GM12878 (cell line): Measurements from ENCODE around the gene MGLL. TPM values are rescaled to one million over a fixed set of nuclear protein-coding genes. Genes with fewer than 3 reads are reported as not detected.
A peak's percentile ranks its signal among the peaks of the same experiment; 100 is the strongest.

Source experiments
- CREM ChIP-seq: IDR thresholded peaks from 2 replicates; pipeline ENCODE4 v1.6.1; 2014; ENCODE audit warnings: antibody characterized with exemption, low read depth
- EED ChIP-seq: sonication (generic); IDR thresholded peaks from 2 replicates; pipeline ENCODE4 v1.6.1; 2016; ENCODE audit warnings: antibody characterized with exemption, low read depth
- ELK1 ChIP-seq: IDR thresholded peaks from 2 replicates; pipeline ENCODE4 v1.6.1; 2012; ENCODE audit warnings: low read depth, low read length, improper control_type of control experiment
- ETV6 ChIP-seq, 2 experiments: fragments of 450-650 bp in 1 of 2; IDR thresholded peaks in 1 of 2; conservative IDR thresholded peaks in 1 of 2; 2 replicates each; pipeline ENCODE4 v1.6.1; 2014; ENCODE audit warnings: antibody characterized with exemption in 1 of 2, borderline replicate concordance in 1 of 2, low read depth in 1 of 2, mild to moderate bottlenecking in 1 of 2, moderate library complexity in 1 of 2
- EZH2 ChIP-seq: IDR thresholded peaks from 2 replicates; pipeline ENCODE4 v1.6.1; 2012; ENCODE audit warnings: low read depth, mild to moderate bottlenecking, control low read depth, inconsistent platforms, low read length, borderline replicate concordance; ENCODE audit not compliant: control insufficient read depth
- HDGF ChIP-seq: fragments of 450-650 bp; IDR thresholded peaks from 2 replicates; pipeline ENCODE4 v1.6.1; 2016; ENCODE audit warnings: antibody characterized with exemption
- IRF5 ChIP-seq: fragments of 450-650 bp; IDR thresholded peaks from 2 replicates; pipeline ENCODE4 v1.6.1; 2017; ENCODE audit warnings: borderline replicate concordance
- LARP7 ChIP-seq: fragments of 450-650 bp; IDR thresholded peaks from 2 replicates; pipeline ENCODE4 v1.6.1; 2017; ENCODE audit warnings: mild to moderate bottlenecking
- MAX ChIP-seq: IDR thresholded peaks from 2 replicates; pipeline ENCODE4 v1.6.1; 2012; ENCODE audit warnings: low read depth, low read length, improper control_type of control experiment
- MEF2A ChIP-seq: IDR thresholded peaks from 2 replicates; pipeline ENCODE4 v1.6.1; 2011; ENCODE audit warnings: low read depth, mild to moderate bottlenecking, low read length, moderate library complexity; ENCODE audit not compliant: insufficient read depth
- NR2C1 ChIP-seq: fragments of 450-650 bp; IDR thresholded peaks from 2 replicates; pipeline ENCODE4 v1.6.1; 2017; ENCODE audit warnings: antibody characterized with exemption, mild to moderate bottlenecking, moderate library complexity
- POLR2A ChIP-seq: IDR thresholded peaks from 2 replicates; pipeline ENCODE4 v1.6.1; 2011; ENCODE audit warnings: low read depth, mild to moderate bottlenecking, low read length
- PRDM15 ChIP-seq: fragments of 450-650 bp; formaldehyde crosslinking; IDR thresholded peaks from 2 replicates; pipeline ENCODE4 v1.4.0; 2020; ENCODE audit warnings: mild to moderate bottlenecking, moderate library complexity
- SMAD1 ChIP-seq: fragments of 450-650 bp; IDR thresholded peaks from 2 replicates; pipeline ENCODE4 v1.6.1; 2018; ENCODE audit warnings: mild to moderate bottlenecking, low read depth; ENCODE audit not compliant: partially characterized antibody
- SUPT20H ChIP-seq: IDR thresholded peaks from 2 replicates; pipeline ENCODE4 v1.6.1; 2011; ENCODE audit warnings: low read depth, mild to moderate bottlenecking, low read length, moderate library complexity, borderline replicate concordance; ENCODE audit not compliant: control insufficient read depth
- TCF3 ChIP-seq: IDR thresholded peaks from 2 replicates; pipeline ENCODE4 v1.6.1; 2012; ENCODE audit warnings: low read depth, mild to moderate bottlenecking, low read length, borderline replicate concordance; ENCODE audit not compliant: insufficient read depth
- YY1 ChIP-seq: IDR thresholded peaks from 2 replicates; pipeline ENCODE4 v1.6.1; 2011; ENCODE audit warnings: low read depth, mild to moderate bottlenecking, low read length
- ZBTB11 ChIP-seq: fragments of 450-650 bp; formaldehyde crosslinking; IDR thresholded peaks from 2 replicates; pipeline ENCODE4 v1.5.0; 2022; ENCODE audit warnings: mild to moderate bottlenecking, missing genetic modification characterization
- polyA plus RNA-seq, 11 experiments: library from polyadenylated mRNA; depleted of rRNA in 4 of 11; unstranded in 6 of 11; stranded (reverse) in 5 of 11; fragments of >200 nt; fragmentation: Nextera tagmentation in 4 of 11; fragmentation: Illumina TruSeq in 1 of 11; extraction: Ambion mirVana in 4 of 11; extraction: Trizol in 1 of 11; gene quantifications; 1 replicate in 1 of 11; 2 replicates in 10 of 11; pipeline versions ENCODE4 v1.2.1 to v1.2.3, GENCODE V29; 2011 to 2016; ENCODE audit warnings: inconsistent platforms in 2 of 11, missing spikeins in 2 of 11, low read depth in 1 of 11
- total RNA-seq, 4 experiments: library from RNA; depleted of rRNA in 3 of 4; stranded (reverse); fragments of >200 nt in 3 of 4; fragmentation: Illumina TruSeq in 1 of 4; extraction: Trizol in 1 of 4; gene quantifications; 2 replicates each; pipeline versions ENCODE4 v1.2.1 to v1.2.3, GENCODE V29; 2013 to 2021

Gene MGLL
- total and polyA plus RNA-seq, 10 of the 15 experiments (the other 5 are each of a cell fraction or from before 2014, with no cell fraction given), result 44.9 to 177 (median 72.9) TPM

- TF ChIP-seq PRDM15 (CRISPR knock-in tag) (0 out of 2 replicates have a peak, but pooled peaks have one; percentile 46), TCF3 (no peak), CREM (no peak; the same call in 1 of the 2 replicates), HDGF (peak; percentile 72; the same call in 1 of the 2 replicates), YY1 (0 out of 2 replicates have a peak, but pooled peaks have one; percentile 34), IRF5 (no peak), EZH2 (no peak), LARP7 (no peak), POLR2A (peak; percentile 46), ELK1 (no peak), MAX (no peak), ZBTB11 (no peak), NR2C1 (no peak), EED (no peak), ETV6 (conservative IDR thresholded peaks at IDR 0.05 in 1 of 2, IDR thresholded peaks at IDR 0.05 in 1 of 2; ENCODE audit: borderline replicate concordance in 1 of 2, low read depth in 1 of 2) (no peak), SUPT20H (no peak), SMAD1 (no peak), MEF2A (no peak)
Observed at GRCh38 chr3:127697551-127698240, 124.6 kb downstream of the MGLL start (continued).
